Colonic mucosa (tissue), 4 donors: ENCODE data around the gene NOL9. TPM values are rescaled to one million over a fixed set of nuclear protein-coding genes. Genes with fewer than 3 reads are reported as not detected.
A peak's percentile ranks its signal among the peaks of the same experiment; 100 is the strongest.

Source experiments
- DNase-seq: peaks from one replicate; pipeline ENCODE4 v3.0.0-alpha.2; 2020
- H3K27ac ChIP-seq: fragments of 200-600 bp; one replicate; pipeline ENCODE4 v1.8.0; 2021
- H3K27me3 ChIP-seq: fragments of 200-600 bp; one replicate; pipeline ENCODE4 v1.8.0; 2021
- H3K36me3 ChIP-seq: fragments of 200-600 bp; one replicate; pipeline ENCODE4 v1.8.0; 2021
- H3K4me1 ChIP-seq: fragments of 200-600 bp; one replicate; pipeline ENCODE4 v1.8.0; 2021; ENCODE audit warnings: mild to moderate bottlenecking
- H3K4me3 ChIP-seq: fragments of 200-600 bp; one replicate; pipeline ENCODE4 v1.8.0; 2021
- H3K9ac ChIP-seq, 2 donors: one replicate each; pipeline ENCODE4 v1.7.0; 2013; ENCODE audit warnings: control low read depth in 2 of 2, low read depth in 2 of 2, low read length in 2 of 2
- H3K9me3 ChIP-seq: fragments of 200-600 bp; one replicate; pipeline ENCODE4 v1.8.0; 2021
- CTCF ChIP-seq: fragments of 200-600 bp; IDR thresholded peaks from one replicate; pipeline ENCODE4 v1.8.0; 2022; ENCODE audit warnings: antibody characterized with exemption, mild to moderate bottlenecking
- intact Hi-C: fragments of 100-400 bp; cut with DNase I; formaldehyde crosslinking; loops from one replicate; pipeline ENCODE4 v1.14.1; 2022
- total RNA-seq, 2 donors: library from RNA; stranded (reverse); fragmentation: NEBNext Ultra II Directional in 1 of 2; extraction: Animal tissue kit (Norgen Biotek cat#: 25700) in 1 of 2; gene quantifications; one replicate each; pipeline ENCODE4 v1.2.1, GENCODE V29; 2021
- donor health status: healthy.
- donor health status: DM: no; HTN: no; CAD: no.
- donor health status: DM: no; HTN: no; CAD: no.

Gene NOL9
- total RNA-seq, 2 donors from 2014 or later, result 14.5 to 27.3 TPM

GRCh38 chr1:6483017-6483760 lies 71.1 kb downstream of the NOL9 start:
- no peaks in the 10 kb centered on the region for H3K27me3 ChIP-seq
- H3K9ac ChIP-seq, result peak overlapping the region in 1 of 2 donors; percentile 21
- TF ChIP-seq CTCF, result no peak
- peak overlapping the region; percentile 47 for H3K27ac ChIP-seq
- DNase-seq, result peak; percentile 83
- H3K4me3 ChIP-seq, result no peak overlapping the region
- H3K9me3 ChIP-seq, result no peaks in the 10 kb centered on the region
- intact Hi-C loops, result no loop called here
- H3K36me3 ChIP-seq, result no peaks in the 10 kb centered on the region
- H3K4me1 ChIP-seq, result peaks cover 13% of the 10 kb centered on the region

- DNase-seq, result peak; percentile 18
- intact Hi-C loops, result no loop called here
- H3K27ac ChIP-seq, result no peak overlapping the region
Measured at GRCh38 chr1:6481820-6482219, 72.5 kb downstream of the NOL9 start.

GRCh38 chr1:6477039-6477820 lies 77.1 kb downstream of the NOL9 start:
- no peak for DNase-seq
- peak overlapping the region in 1 of 2 donors; percentile 70 for H3K9ac ChIP-seq
- peaks cover 5% of the 10 kb centered on the region for H3K4me1 ChIP-seq
- no peak for TF ChIP-seq CTCF
- no peak overlapping the region for H3K4me3 ChIP-seq
- H3K36me3 ChIP-seq, result no peaks in the 10 kb centered on the region
- H3K27me3 ChIP-seq, result no peaks in the 10 kb centered on the region
- H3K9me3 ChIP-seq, result no peaks in the 10 kb centered on the region
- intact Hi-C loops, result no loop called here
- H3K27ac ChIP-seq, result peak overlapping the region; percentile 41

More at GRCh38 chr1:6481820-6482219, 72.5 kb downstream of the NOL9 start:
- H3K9ac ChIP-seq, result no peak overlapping the region
- peaks cover 16% of the 10 kb centered on the region for H3K4me1 ChIP-seq
- H3K9me3 ChIP-seq, result no peaks in the 10 kb centered on the region
- no peak for TF ChIP-seq CTCF
- H3K36me3 ChIP-seq, result no peaks in the 10 kb centered on the region
- no peaks in the 10 kb centered on the region for H3K27me3 ChIP-seq
- no peak overlapping the region for H3K4me3 ChIP-seq

- intact Hi-C loops, result no loop called here
- peak overlapping the region; percentile 41 for H3K27ac ChIP-seq
- H3K27me3 ChIP-seq, result no peaks in the 10 kb centered on the region
- H3K4me3 ChIP-seq, result no peak overlapping the region
- H3K4me1 ChIP-seq, result peaks cover 5% of the 10 kb centered on the region
- H3K9me3 ChIP-seq, result no peaks in the 10 kb centered on the region
- DNase-seq, result peak; percentile 85
- peak overlapping the region in 1 of 2 donors; percentile 70 for H3K9ac ChIP-seq
- TF ChIP-seq CTCF, result no peak
- H3K36me3 ChIP-seq, result no peaks in the 10 kb centered on the region
Measured at GRCh38 chr1:6476483-6476882, 77.8 kb downstream of the NOL9 start.

- peak overlapping the region; percentile 41 for H3K27ac ChIP-seq
- peaks cover 5% of the 10 kb centered on the region for H3K4me1 ChIP-seq
- H3K36me3 ChIP-seq, result no peaks in the 10 kb centered on the region
- H3K27me3 ChIP-seq, result no peaks in the 10 kb centered on the region
- intact Hi-C loops, result no loop called here
- H3K9me3 ChIP-seq, result no peaks in the 10 kb centered on the region
- peak overlapping the region in 1 of 2 donors; percentile 46 for H3K9ac ChIP-seq
- DNase-seq, result peak; percentile 87
- TF ChIP-seq CTCF, result peak; percentile 96
- H3K4me3 ChIP-seq, result no peak overlapping the region
Measured at GRCh38 chr1:6475381-6476133, 78.8 kb downstream of the NOL9 start.
